GM19328 (cell line): Measurements from ENCODE around the gene PICALM.
"Not testable (repeated sequence)": the region's sequence is repeated elsewhere in the genome, so short reads cannot be mapped to it uniquely, and the experiment has no call there.

Source experiments
- ATAC-seq: cut with Tn5 transposase; IDR thresholded peaks from one replicate; pipeline ENCODE4 v1.9.1; 2021; ENCODE audit warnings: mild to moderate bottlenecking, moderate library complexity; ENCODE audit not compliant: unreplicated experiment

PICALM gene

DNA sequence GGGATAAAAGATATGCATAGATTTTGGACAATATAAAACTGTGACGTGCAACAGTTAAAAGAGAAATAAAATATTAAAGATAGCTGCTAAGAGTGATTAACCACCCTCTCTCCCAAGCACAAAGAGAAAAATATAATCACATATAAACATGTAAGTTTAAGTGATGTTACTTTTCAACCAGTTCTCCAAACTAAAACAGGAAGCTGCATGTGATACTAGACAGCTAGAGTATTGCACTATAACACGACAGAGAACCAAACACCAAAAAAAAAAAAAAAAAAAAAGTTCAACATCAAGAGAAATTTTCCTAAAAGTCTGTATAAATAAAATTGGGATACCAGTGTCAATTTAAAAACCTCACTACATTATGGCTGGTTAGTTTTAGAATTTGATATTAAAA, 79.1 kb downstream of the PICALM start:
- no peak for ATAC-seq

DNA sequence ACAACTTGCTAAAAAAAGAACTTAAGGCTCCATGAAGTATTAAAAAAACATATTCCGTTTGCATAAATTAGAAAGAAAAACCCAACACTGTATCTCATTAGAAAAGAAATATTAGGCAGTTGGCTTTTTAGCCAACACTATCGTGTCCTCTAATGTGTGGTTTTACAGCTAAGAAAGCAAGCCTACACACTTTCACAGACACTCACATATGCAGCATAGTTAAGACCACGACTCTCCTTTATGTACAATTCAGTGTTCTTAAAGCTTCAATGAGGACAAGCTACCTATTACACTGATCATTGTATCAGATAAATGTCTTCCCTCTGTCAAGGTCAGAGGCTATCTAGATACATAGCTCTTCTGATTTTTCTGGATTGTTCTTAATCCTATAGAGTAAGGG, 80.1 kb downstream of the PICALM start:
- no peak for ATAC-seq

DNA sequence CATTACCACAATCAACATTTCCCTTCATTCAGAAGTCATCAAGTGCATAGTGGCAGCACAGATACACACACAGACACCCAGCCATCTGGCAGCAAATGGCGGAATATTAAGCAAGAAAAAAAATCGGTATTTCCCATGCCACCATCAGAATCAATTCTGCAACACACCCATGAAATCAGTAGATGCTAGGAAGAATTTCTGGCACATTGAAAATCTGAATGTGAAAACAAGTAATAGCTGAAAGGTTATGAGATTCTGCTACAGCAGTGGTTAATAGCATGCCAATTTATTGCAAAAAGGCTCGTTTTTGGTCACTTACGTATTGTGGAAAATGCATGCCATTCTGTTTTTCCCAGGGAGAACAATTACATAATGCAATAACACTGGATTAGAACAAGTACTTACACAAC, 91.1 kb downstream of the PICALM start:
- ATAC-seq: no peak

DNA sequence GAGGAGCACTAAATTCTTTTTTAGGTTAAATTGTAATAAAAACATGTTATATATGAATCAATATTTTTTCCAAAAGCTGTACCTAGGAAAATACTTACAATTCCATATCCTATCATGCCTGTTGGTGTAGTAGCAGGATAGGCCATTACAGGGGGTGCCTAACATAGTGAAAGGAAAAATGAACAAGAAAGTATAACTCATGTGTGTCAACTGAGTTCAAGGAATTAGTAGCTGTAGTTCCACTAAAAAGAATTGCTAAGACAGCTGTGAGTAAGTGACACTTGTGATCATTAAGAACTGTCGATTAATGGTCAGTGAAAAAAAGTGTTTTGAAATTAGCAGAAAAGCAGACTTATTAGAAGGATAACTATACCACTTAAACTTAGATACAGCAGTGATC, 92.4 kb downstream of the PICALM start:
- ATAC-seq: no peak

DNA sequence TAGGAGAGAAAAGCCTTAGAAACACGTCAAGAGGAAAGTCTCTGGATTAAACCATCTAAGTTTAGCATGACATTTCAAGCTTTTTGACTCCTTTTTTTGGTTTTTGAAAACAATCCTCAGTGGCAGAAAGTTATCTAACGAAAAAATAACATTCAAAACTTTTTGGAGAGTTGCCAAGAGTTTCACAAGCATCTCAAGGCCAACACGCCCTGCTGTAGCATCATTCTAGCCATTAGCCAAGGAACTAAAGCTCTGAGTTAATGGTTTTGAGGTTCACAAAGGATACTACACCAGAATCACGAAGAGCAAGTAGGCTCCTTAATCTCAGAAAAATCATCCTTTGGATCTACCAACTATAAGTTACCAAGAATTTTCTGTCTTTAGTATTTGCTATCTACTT, 94.8 kb downstream of the PICALM start:
- no peak for ATAC-seq

DNA sequence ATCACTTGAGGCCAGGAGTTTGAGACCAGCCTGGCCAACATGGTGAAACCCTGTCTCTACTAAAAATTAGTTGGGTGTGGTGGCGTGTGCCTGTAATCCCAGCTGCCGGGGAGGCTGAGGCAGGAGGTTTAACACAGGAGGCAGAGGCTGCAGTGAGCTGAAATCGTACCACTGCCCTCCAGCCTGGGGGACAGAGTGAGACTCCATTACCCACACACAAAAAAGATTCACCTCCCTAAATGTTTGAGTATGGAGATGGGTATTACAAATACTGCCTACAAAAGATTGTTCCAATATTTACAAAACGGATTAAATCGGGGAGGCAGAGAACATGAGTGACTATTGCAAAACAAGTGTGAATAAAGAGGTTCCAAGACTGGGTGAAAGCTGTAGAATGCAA, 98.3 kb downstream of the PICALM start:
- no peak for ATAC-seq

DNA sequence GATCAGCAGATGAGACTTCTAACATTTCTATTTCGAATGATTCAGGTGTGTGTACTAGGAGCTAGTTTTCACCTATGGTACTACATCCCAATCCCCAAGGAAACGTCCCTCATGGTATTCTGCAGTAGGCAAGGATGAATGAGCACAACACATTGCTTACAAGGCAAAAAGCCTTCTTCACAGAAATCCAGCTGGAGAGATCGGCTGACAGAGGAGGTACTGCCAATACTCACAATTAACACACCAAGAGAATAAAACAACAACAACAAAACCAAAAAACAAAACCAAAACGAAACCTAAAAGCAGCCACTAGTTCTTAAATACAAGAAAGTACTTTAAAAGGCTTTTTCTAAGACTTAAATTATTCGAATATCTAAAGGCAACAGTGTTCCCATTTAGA, 101.4 kb downstream of the PICALM start:
- no peak for ATAC-seq

DNA sequence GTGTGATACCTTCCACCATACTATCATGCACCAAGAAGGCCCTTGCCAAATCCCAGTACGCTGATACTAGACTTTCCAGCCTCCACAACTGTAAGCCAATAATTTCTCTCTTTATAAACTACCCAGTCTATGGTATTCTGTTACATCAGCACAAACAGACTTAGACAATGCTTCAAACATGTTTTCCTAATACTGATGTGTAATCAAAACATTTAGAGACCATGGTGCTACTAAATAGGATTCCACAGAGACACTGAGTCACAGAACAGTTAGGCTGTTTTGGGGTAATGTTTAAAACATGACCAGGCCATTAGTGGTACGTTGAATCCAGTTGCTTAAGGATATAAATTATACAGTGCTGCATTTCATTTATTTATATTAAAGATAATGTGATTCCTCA, 103.7 kb downstream of the PICALM start:
- no peak for ATAC-seq

DNA sequence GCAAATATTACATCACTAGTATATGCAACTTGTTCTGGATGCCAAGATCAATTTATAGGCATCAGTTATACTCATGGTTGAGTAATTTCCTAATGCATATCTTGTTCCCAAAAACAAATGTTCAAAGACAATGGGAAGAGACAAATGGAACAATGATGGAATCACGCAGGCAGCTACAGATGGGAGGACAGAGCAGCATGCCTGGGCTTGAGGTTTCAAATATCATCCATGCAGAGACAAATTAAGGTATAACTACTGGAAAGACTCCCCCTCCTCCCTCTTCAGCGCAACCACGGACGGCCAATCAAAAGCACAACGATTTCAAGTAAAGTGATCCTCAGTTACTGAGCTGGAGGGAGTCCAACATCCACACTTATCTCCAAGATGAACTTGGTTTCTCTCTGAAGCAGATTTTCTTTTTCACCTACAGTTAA, 106.9 kb downstream of the PICALM start:
- ATAC-seq: no peak

DNA sequence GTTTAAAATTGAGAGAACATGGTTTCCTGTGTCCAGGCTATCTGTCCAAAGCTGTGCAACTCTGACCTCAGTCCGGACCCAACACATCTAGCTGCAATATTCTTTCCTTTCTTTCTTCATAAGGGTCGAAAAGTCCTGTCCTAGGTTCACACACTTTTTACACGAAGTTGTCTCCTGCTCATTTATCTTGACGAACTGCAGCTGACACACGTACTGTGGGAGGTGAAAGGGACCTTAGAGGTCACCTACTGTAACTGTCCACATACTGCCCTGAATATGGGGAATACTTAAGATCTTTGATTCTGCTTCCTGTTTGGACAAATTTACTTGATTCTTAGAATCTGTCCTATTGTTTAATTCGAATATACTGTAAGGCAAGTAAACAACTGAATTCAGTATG, 107.8 kb downstream of the PICALM start:
- ATAC-seq: no peak

DNA sequence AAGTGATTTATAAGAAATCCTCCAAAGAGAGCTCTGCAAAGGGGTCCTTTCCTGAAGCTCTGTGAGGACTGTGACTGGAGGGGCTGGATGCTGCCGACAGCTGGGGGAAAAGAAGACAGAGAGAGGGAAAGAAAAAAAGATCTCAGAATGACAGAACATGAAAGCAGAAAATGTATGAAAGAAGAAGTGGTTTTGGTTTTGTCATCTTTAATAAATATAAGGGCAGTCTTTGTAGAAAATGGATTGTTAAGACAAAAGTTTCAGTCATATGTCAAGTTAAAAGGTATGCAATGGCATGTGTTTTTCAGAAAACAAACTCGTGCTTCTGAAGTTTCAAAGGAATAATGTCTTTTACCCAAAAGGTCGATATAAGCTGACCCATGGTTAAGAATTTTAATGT, 108.2 kb downstream of the PICALM start:
- ATAC-seq: no peak

DNA sequence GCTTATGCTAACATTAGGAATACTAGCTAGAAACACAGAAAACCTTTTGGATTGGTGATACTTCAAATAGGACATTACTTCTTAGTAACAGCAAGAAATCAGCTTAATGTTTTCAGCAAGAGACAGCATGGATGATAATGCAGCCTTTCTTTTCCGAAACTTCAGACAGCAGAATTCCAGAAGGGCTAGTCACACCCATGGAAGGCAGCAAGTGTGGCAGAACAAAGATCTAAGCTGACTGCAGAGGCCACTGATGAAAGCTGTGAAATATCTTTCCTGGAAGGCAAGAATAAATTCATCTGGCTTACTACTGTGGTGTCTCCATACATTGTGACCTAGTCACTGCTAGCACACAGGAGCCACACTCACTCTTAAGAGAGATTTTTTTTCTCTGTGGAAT, 113.4 kb downstream of the PICALM start:
- ATAC-seq: no peak

DNA sequence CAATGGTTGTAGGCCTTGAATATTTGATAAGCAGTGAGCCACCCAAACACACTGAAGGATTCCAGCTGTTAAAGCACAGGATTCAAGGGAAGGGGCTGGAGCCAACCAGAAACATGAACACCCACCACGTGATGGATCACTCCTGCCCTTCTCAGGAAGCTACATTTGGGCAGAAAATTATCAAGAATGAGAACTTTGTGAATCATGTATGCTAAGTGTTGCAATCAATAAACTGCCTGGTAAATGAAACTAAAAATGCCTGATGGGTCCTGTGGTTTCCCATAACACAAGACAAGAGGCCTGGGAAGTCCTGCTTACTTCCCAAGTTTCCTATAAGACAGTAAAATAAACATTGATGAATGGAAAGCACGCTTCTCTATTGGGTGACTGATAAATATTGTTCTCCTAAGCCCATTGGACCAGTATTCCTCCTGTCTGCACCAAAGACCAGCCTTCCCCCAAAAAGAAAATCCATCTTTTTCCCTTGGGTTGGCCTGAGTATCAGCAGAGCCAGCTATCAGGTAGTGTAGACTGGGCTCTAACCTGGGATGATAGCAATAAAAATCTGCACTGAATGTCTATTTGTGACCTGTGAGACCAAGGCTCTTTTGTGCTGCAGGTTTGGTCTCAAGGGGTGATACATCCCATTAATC, 115.3 kb downstream of the PICALM start:
- ATAC-seq: no peak

DNA sequence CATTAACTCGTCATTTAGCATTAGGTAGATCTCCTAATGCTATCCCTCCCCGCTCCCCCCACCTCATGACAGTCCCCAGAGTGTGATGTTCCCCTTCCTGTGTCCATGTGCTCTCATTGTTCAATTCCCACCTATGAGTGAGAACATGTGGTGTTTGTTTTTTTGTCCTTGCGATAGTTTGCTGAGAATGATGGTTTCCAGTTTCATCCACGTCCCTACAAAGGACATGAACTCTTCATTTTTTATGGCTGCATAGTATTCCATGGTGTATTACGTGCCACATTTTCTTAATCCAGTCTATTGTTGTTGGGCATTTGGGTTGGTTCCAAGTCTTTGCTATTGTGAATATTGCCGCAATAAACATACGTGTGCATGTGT, 116.8 kb downstream of the PICALM start:
- not testable (repeated sequence) for ATAC-seq

DNA sequence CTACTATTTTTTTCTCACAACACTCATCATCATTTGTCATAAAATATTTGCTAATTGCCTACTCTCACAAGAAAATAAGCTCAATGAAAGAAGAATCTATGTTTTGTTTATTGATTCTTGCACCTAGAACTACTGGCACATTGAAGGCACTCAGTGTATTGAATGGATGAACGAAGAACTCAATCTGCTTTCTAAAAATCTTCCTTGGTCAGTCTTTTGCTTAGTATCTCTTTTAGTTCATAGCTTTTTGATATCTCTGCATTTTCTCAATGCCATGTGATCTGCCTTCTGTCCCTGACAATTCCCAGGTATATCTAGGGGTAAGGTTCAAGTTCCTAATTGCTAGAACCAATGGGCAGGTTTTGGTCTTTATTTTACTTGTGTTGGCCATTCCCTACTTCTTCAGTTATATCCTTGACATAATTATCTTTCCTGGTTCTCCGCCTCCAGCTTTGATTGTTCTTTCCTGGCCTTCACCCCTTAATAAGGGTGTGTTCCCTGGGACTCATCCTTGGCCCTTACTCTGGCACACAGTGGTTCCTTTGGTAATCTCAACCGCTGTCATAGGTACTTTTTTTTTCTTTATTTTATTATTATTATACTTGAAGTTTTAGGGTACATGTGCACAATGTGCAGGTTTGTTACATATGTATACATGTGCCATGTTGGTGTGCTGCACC, 117.3 kb downstream of the PICALM start:
- ATAC-seq: no peak

DNA sequence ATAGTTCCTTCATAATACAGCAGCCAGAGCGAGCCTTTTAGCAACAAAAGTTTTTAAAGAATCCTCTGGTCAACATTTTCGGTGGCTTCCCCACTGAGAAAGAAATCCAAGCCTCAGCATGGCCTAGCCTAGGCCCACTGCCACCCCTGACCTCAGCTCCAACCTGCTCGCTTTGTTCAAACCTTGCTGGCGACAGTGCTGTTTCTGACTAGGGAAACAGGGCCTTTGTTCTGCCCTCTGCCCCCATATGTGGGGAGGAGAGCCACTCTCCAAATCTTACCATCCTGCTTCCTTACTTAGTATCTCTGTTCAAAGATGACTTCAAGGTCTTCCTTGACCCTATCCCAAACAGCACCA, 117.9 kb downstream of the PICALM start:
- ATAC-seq: no peak

DNA sequence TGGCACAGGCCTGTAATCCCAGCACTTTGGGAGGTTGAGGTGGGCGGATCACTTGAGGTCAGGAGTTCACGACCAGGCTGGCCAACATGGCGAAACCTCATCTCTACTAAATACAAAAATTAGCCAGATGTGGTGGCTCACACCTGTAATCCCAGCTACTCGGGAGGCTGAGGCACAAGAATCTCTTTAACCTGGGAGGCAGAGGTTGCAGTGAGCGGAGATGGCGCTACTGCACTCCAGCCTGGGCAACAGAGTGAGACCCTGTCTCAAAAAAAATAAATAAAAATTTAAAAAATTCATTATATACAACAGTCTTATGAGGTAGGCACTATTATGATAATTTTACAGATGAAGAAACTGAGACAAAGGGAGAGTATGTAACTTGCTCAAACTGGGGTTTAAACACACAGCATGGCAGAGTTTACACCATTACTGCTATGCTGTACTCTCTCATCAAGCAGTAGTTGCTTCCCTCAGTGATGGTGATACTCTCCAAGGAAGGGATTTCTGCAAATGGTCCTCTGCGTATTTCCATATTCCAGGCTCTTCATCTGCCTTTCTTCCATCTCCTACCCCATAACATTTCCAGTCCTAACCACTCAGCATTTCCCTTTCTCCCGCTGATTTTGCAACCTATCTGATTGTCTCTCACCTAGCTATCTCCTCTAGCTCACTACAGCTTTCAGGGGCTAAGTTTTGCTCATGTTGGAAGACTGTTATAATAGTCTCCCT, 118.4 kb downstream of the PICALM start:
- no peak for ATAC-seq

DNA sequence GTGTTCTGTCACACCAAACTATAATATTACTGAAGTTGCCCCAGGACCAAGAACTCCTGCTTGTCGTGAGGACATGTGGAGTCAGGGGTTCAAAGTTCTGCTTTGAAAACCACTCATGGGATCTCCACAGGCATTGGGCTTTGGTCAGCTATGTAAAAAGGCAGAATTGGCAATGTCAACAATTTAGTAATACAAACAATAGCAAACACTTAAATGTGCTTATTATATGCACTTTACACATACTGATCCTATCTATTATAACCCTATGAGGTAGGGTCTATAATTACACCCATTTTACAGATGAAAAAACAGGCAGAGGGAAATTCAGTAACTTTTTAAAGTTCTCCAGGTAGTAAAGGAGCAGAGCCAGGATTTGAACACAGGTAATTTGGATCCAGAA, 119.1 kb downstream of the PICALM start:
- no peak for ATAC-seq

DNA sequence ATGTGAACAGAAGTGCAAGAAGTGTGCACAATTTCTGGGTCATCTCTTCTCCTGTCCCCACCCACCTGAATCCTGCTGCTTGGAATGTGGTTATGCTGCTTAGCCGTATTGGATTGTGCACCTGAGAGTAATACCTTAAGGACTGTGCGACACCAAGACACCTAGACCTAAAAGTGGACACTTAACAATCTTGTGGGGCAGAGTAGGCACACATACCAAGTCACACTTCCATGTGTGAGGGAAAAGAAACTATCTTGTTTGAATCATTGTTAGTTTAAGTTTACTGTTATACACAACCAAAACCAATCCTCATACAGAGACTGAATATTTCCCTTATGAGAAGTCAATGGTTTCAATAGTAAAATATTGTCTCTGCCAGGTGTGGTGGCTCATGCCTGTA, 120.0 kb downstream of the PICALM start:
- ATAC-seq: no peak

DNA sequence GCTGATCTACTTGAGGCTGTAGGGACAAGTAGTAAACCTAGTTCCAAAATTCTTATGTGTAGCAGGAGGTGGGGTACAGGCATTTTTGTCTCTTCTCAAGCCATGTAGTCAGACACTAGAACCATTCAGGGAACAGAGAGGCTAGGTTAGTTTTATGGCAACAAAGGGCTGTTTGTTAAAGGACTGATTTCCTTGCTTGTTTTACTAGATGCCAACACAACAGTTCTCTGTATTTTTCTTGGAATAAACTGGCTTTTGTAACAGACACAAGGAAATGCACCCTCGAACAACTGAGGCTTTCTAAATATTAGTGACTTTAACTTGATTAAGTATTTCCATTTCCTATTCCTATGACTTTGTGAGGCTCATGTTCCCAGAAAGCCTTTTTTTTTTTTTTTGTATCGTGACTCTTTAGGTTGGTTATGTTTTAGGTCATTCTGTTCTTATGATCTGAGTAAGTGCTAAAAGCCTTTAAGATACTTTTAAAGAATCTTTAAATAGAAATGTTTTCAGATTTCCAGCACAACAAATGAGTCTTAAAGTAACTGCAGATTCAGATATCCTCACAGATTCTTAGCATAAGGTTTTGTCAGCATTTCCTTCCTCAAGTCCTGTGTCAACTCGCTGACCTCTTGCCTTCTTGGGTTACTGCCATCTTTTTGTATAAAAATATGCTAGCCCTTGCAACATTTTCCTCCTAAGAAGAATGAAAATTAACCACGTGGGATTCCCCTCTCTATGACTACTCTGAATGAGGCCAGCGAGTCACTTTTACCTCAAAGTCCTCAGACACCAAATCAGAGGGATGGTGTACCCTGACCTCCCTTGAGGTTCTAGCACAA, 121.2 kb downstream of the PICALM start:
- ATAC-seq: no peak

DNA sequence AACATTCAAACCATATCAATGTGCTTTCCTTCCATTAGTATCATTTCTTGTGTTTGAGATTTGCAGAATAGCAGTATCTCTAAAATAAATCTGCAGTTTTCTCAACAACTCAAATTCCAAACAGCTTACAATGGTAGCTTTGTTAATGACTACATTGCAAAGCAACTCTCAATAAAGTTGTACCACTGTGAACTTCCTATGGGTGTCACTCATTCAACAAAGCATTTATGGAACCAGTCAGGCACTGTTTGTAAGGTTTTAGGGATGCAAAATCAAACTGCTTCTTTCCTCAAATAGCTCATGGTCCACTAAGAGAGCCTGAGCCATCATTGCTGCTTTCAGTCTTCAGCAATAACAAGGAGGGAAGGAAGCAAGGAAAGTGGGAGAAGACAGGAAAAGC, 122.7 kb downstream of the PICALM start:
- no peak for ATAC-seq
